Keratinocyte (primary cell): ENCODE data around the gene BABAM2. TPM values are rescaled to one million over a fixed set of nuclear protein-coding genes. Genes with fewer than 3 reads are reported as not detected.

Source experiments
- DNase-seq: peaks from one replicate; pipeline ENCODE4 v3.0.0-alpha.2; 2011; ENCODE audit warnings: low read depth, missing footprints, low spot score
- FAIRE-seq: peaks from 2 replicates; lab custom pipeline; 2011; peaks lifted over from hg19 to GRCh38; lab: Jason Lieb, UNC
- H2AFZ ChIP-seq: 2 replicates; pipeline ENCODE4 v1.6.0; 2012; ENCODE audit warnings: low read length, control low read depth, inconsistent platforms; ENCODE audit not compliant: control insufficient read depth
- H3K27ac ChIP-seq: 2 replicates; pipeline ENCODE4 v1.5.1; 2011; ENCODE audit warnings: low read length; ENCODE audit not compliant: control insufficient read depth, insufficient read depth
- H3K27me3 ChIP-seq: 3 replicates; pipeline ENCODE4 v1.6.0; 2011; ENCODE audit warnings: low read length; ENCODE audit not compliant: control insufficient read depth, insufficient read depth; ENCODE audit errors: extremely low read depth
- H3K36me3 ChIP-seq, 2 experiments: 2 replicates in 1 of 2; 3 replicates in 1 of 2; pipeline ENCODE4 v1.5.1; 2011; ENCODE audit warnings: low read length in 2 of 2, mild to moderate bottlenecking in 1 of 2; ENCODE audit not compliant: control insufficient read depth in 2 of 2, insufficient read depth in 2 of 2; ENCODE audit errors: extremely low read depth in 1 of 2
- H3K4me1 ChIP-seq: 3 replicates; pipeline ENCODE4 v1.5.1; 2011; ENCODE audit warnings: low read length; ENCODE audit not compliant: control insufficient read depth, insufficient read depth; ENCODE audit errors: extremely low read depth
- H3K4me2 ChIP-seq: 3 replicates; pipeline ENCODE4 v1.6.0; 2011; ENCODE audit warnings: low read depth, low read length; ENCODE audit not compliant: control insufficient read depth, insufficient read depth; ENCODE audit errors: extremely low read depth
- H3K4me3 ChIP-seq, 3 experiments: fragments of 200-600 bp in 1 of 3; sonication (generic) in 1 of 3; 2 replicates in 2 of 3; 3 replicates in 1 of 3; pipeline ENCODE4 v1.5.1; 2011 to 2016; ENCODE audit warnings: low read length in 3 of 3, mild to moderate bottlenecking in 3 of 3, control low read depth in 2 of 3, inconsistent platforms in 1 of 3, low read depth in 1 of 3, mixed read lengths in 1 of 3, mixed run types in 1 of 3, moderate library complexity in 1 of 3; ENCODE audit not compliant: control insufficient read depth in 2 of 3, insufficient read depth in 2 of 3; ENCODE audit errors: extremely low read depth in 1 of 3
- H3K79me2 ChIP-seq: 2 replicates; pipeline ENCODE4 v1.6.0; 2012; ENCODE audit warnings: low read length; ENCODE audit not compliant: control insufficient read depth, insufficient read depth
- H3K9ac ChIP-seq: 3 replicates; pipeline ENCODE4 v1.6.0; 2011; ENCODE audit warnings: low read length; ENCODE audit not compliant: control insufficient read depth, insufficient read depth; ENCODE audit errors: extremely low read depth
- H3K9me1 ChIP-seq: 3 replicates; pipeline ENCODE4 v1.6.0; 2011; ENCODE audit warnings: low read length; ENCODE audit not compliant: control insufficient read depth, insufficient read depth; ENCODE audit errors: extremely low read depth
- H3K9me3 ChIP-seq: 2 replicates; pipeline ENCODE4 v1.5.1; 2012; ENCODE audit warnings: low read depth, low read length; ENCODE audit not compliant: control insufficient read depth
- H4K20me1 ChIP-seq: 3 replicates; pipeline ENCODE4 v1.6.0; 2011; ENCODE audit warnings: low read length; ENCODE audit not compliant: control insufficient read depth, insufficient read depth; ENCODE audit errors: extremely low read depth
- EZH2 ChIP-seq: IDR thresholded peaks from one replicate; pipeline ENCODE4 v1.6.1; 2012; ENCODE audit warnings: inconsistent platforms, mild to moderate bottlenecking, low read length, moderate library complexity
- dilution Hi-C: fragments of 300-500 bp; cut with MboI; formaldehyde crosslinking; loops from one replicate; pipeline ENCODE4 v1.7.0; 2020; ENCODE audit warnings: low sequenced_read_pairs; ENCODE audit not compliant: extremely low pct_ligation_motif_present
- polyA plus RNA-seq, 5 experiments: library from polyadenylated mRNA; depleted of rRNA in 3 of 5; stranded (reverse) in 3 of 5; stranded (forward) in 1 of 5; unstranded in 1 of 5; fragments of >200 nt; gene quantifications; 1 replicate in 1 of 5; 2 replicates in 3 of 5; 3 replicates in 1 of 5; pipeline versions ENCODE4 v1.2.1 to v1.2.3, GENCODE V29; 2011 to 2012; ENCODE audit warnings: missing spikeins in 2 of 5, low read depth in 1 of 5, low replicate concordance in 1 of 5
- TF ChIP-seq, protein P1 (sequence below), 3 experiments: IDR thresholded peaks in 1 of 3; conservative IDR thresholded peaks in 1 of 3; optimal IDR thresholded peaks in 1 of 3; 2 replicates in 2 of 3; 3 replicates in 1 of 3; pipeline versions ENCODE3 to v1.5.1; 2011; ENCODE audit warnings: low read length in 3 of 3, mild to moderate bottlenecking in 3 of 3, moderate library complexity in 2 of 3, control low read depth in 1 of 3, inconsistent platforms in 1 of 3; ENCODE audit not compliant: insufficient read depth in 2 of 3; ENCODE audit errors: extremely low read depth in 1 of 3

BABAM2 gene
- polyA plus RNA-seq, 1 donor (not counting 4 experiments of a cell fraction or from before 2014, with no cell fraction given): 29.8 TPM

DNA sequence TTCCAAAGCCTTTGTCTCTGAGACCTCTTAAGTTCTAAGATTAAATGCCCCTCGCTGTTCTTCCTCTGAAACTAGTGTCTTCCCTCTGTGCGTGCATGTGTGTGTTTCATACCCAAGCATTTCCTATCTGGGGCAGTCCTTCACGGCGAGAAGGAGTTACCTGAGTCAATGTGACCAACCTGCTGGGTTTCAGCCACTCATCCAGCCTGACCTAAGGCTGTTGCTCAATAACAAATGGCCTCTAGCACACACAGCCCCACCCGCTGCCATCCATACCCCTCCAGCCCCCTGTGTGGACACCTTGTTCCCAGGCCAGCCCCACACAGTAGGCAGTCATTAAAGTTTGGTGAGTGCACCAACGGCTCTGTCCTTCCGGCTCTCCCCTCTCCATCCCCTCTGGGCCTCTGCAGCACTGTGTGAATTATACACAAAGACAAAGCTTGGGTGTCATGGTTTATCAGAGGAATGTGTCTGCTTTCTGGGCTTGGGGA, 448.3 kb downstream of the BABAM2 start:
- Histone ChIP-seq H3K4me3 (no peak overlapping the region), H3K27ac (no peak overlapping the region), H3K79me2 (no peaks in the 10 kb centered on the region), H3K27me3 (no peaks in the 10 kb centered on the region), H2AFZ (peak overlapping the region; percentile 71), H3K4me2 (peak overlapping the region; percentile 58), H3K9ac (no peak overlapping the region), H3K36me3 (no peaks in the 10 kb centered on the region), H4K20me1 (no peaks in the 10 kb centered on the region), H3K9me1 (no peaks in the 10 kb centered on the region), H3K4me1 (peaks cover 9% of the 10 kb centered on the region), H3K9me3 (no peaks in the 10 kb centered on the region)
- dilution Hi-C loops: no loop called here
- TF ChIP-seq EZH2: no peak
- TF ChIP-seq, protein P1, sequence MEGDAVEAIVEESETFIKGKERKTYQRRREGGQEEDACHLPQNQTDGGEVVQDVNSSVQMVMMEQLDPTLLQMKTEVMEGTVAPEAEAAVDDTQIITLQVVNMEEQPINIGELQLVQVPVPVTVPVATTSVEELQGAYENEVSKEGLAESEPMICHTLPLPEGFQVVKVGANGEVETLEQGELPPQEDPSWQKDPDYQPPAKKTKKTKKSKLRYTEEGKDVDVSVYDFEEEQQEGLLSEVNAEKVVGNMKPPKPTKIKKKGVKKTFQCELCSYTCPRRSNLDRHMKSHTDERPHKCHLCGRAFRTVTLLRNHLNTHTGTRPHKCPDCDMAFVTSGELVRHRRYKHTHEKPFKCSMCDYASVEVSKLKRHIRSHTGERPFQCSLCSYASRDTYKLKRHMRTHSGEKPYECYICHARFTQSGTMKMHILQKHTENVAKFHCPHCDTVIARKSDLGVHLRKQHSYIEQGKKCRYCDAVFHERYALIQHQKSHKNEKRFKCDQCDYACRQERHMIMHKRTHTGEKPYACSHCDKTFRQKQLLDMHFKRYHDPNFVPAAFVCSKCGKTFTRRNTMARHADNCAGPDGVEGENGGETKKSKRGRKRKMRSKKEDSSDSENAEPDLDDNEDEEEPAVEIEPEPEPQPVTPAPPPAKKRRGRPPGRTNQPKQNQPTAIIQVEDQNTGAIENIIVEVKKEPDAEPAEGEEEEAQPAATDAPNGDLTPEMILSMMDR (optimal IDR thresholded peaks at IDR 0.05 in 1 of 3, IDR thresholded peaks at IDR 0.05 in 1 of 3, conservative IDR thresholded peaks at IDR 0.05 in 1 of 3; ENCODE audit: extremely low read depth in 1 of 3, insufficient read depth in 2 of 3, low read length in 3 of 3): no peak
- peak; percentile 9 for DNase-seq
- FAIRE-seq: peak; percentile 17

DNA sequence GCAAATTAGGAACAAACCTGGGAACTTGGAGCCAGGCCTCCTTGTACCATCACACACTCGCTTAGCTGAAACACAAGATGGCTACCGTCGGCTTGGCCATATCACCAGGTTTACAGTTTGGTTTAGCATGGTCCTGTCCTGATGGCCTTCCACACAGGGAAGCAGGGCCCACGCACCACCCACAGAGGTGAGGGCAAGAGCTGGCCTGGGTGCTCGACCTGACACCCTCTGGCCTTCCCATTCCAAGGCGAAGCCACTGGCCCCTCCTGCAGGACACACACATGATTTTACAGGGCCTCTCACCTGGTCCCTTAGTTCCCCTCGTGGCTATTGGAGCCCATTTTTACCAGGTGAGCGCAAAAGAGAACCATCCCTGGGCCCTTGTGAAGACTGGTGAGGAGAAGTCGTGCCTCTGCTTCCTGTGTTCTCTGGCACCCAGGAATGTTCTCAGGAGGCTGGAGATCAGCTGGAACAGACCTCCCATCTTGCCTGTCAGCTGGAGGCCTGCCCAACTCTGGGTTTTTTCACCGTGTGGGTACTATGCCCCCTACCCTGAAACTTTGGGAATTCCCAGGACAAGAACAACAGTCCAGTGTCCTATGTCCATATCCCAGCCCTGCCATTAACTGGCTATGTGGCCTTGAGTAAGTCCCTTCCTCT, 449.1 kb downstream of the BABAM2 start:
- Histone ChIP-seq H3K4me1 (peaks cover 9% of the 10 kb centered on the region), H3K27ac (no peak overlapping the region)

More for the DNA sequence above, 449.1 kb downstream of the BABAM2 start:
- dilution Hi-C loops: no loop called here
- H3K4me3 ChIP-seq: no peak overlapping the region
- H3K79me2 ChIP-seq: no peaks in the 10 kb centered on the region
- H3K9me3 ChIP-seq: no peaks in the 10 kb centered on the region
- H3K9me1 ChIP-seq: no peaks in the 10 kb centered on the region
- H2AFZ ChIP-seq: no peak overlapping the region
- H3K4me2 ChIP-seq: no peak overlapping the region
- no peak overlapping the region for H3K9ac ChIP-seq
- FAIRE-seq: no peak
- no peak for TF ChIP-seq EZH2
- TF ChIP-seq, protein P1 (optimal IDR thresholded peaks at IDR 0.05 in 1 of 3, IDR thresholded peaks at IDR 0.05 in 1 of 3, conservative IDR thresholded peaks at IDR 0.05 in 1 of 3; ENCODE audit: extremely low read depth in 1 of 3, insufficient read depth in 2 of 3, low read length in 3 of 3): no peak
- H3K27me3 ChIP-seq: no peaks in the 10 kb centered on the region
- no peak for DNase-seq
- H3K36me3 ChIP-seq: no peaks in the 10 kb centered on the region
- H4K20me1 ChIP-seq: no peaks in the 10 kb centered on the region
